Neural cell (in vitro differentiated cells): ENCODE data around the gene MEP1A. TPM values are rescaled to one million over a fixed set of nuclear protein-coding genes. Genes with fewer than 3 reads are reported as not detected.
"Not testable (repeated sequence)": the region's sequence is repeated elsewhere in the genome, so short reads cannot be mapped to it uniquely, and the experiment has no call there.

Experiments
- H2AFZ ChIP-seq: fragments of 200-600, 300-800 bp; sonication (generic), shearing (Covaris generic); 2 replicates; pipeline ENCODE4 v1.6.0; 2014; ENCODE audit warnings: low read depth, mild to moderate bottlenecking, antibody characterized with exemption, low read length, moderate library complexity
- H3F3A ChIP-seq: fragments of 200-600 bp; shearing (Covaris generic); 2 replicates; pipeline ENCODE4 v1.6.1; 2016; ENCODE audit warnings: mild to moderate bottlenecking, moderate library complexity, mixed read lengths, antibody characterized with exemption, low read length; ENCODE audit not compliant: insufficient read depth, poor library complexity, severe bottlenecking
- H3K27ac ChIP-seq: fragments of 200-600, 300-800 bp; sonication (generic), shearing (Covaris generic); 2 replicates; pipeline ENCODE4 v1.5.1; 2014; ENCODE audit warnings: mild to moderate bottlenecking, low read length, moderate library complexity
- H3K27me3 ChIP-seq: fragments of 300-800, 200-600 bp; sonication (generic), shearing (Covaris generic); 2 replicates; pipeline ENCODE4 v1.6.0; 2014; ENCODE audit warnings: mild to moderate bottlenecking, low read depth, low read length, moderate library complexity; ENCODE audit not compliant: insufficient read depth
- H3K36me3 ChIP-seq: fragments of 300-800, 200-600 bp; sonication (generic), shearing (Covaris generic); 2 replicates; pipeline ENCODE4 v1.5.1; 2014; ENCODE audit warnings: mild to moderate bottlenecking, antibody characterized with exemption, low read length, moderate library complexity; ENCODE audit not compliant: insufficient read depth
- H3K4me2 ChIP-seq: fragments of 300-800, 200-600 bp; sonication (generic), shearing (Covaris generic); 2 replicates; pipeline ENCODE4 v1.6.0; 2014; ENCODE audit warnings: mild to moderate bottlenecking, low read length
- H3K4me3 ChIP-seq: fragments of 300-800, 200-600 bp; sonication (generic), shearing (Covaris generic); 2 replicates; pipeline ENCODE4 v1.5.1; 2014; ENCODE audit warnings: mild to moderate bottlenecking, low read length, moderate library complexity
- H3K79me2 ChIP-seq: fragments of 200-600 bp; shearing (Covaris generic); replicated peaks from 2 replicates; pipeline ENCODE4 v1.6.0; 2014; ENCODE audit warnings: mild to moderate bottlenecking, low read length, moderate library complexity; ENCODE audit not compliant: insufficient read depth
- H3K9ac ChIP-seq: fragments of 300-800, 200-600 bp; sonication (generic), shearing (Covaris generic); 2 replicates; pipeline ENCODE4 v1.6.1; 2016; ENCODE audit warnings: mild to moderate bottlenecking, low read length, mixed read lengths
- H3K9me2 ChIP-seq: fragments of 200-600 bp; shearing (Covaris generic); 2 replicates; pipeline ENCODE4 v1.6.1; 2016; ENCODE audit warnings: mild to moderate bottlenecking, low read length, mixed read lengths; ENCODE audit not compliant: insufficient read depth
- H3K9me3 ChIP-seq: fragments of 200-600, 300-800 bp; sonication (generic), shearing (Covaris generic); 2 replicates; pipeline ENCODE4 v1.6.1; 2016; ENCODE audit warnings: mild to moderate bottlenecking, mixed run types, low read length, moderate library complexity, mixed read lengths
- H4K20me1 ChIP-seq: fragments of 200-600 bp; shearing (Covaris generic); 2 replicates; pipeline ENCODE4 v1.6.1; 2016; ENCODE audit warnings: mild to moderate bottlenecking, mixed run types; ENCODE audit not compliant: insufficient read depth
- CTCF ChIP-seq: fragments of 450-650 bp; IDR thresholded peaks from 2 replicates; pipeline ENCODE4 v1.5.1; 2014; ENCODE audit warnings: antibody characterized with exemption, mild to moderate bottlenecking, moderate library complexity; ENCODE audit not compliant: poor library complexity, severe bottlenecking
- EP300 ChIP-seq: fragments of 450-650 bp; conservative IDR thresholded peaks from 2 replicates; pipeline ENCODE4 v1.6.1; 2014; ENCODE audit warnings: antibody characterized with exemption, mild to moderate bottlenecking, moderate library complexity; ENCODE audit not compliant: poor library complexity, severe bottlenecking
- EZH2 ChIP-seq: fragments of 200-600, 300-800 bp; shearing (Covaris generic), sonication (generic); IDR thresholded peaks from 2 replicates; pipeline ENCODE4 v1.6.1; 2014; ENCODE audit warnings: antibody characterized with exemption, low read length, borderline replicate concordance, mild to moderate bottlenecking; ENCODE audit not compliant: insufficient read depth, poor library complexity, severe bottlenecking
- MXI1 ChIP-seq: fragments of 450-650 bp; conservative IDR thresholded peaks from 2 replicates; pipeline ENCODE4 v1.6.1; 2014; ENCODE audit warnings: antibody characterized with exemption, mild to moderate bottlenecking; ENCODE audit not compliant: poor library complexity, severe bottlenecking
- POLR2AphosphoS5 ChIP-seq: IDR thresholded peaks from 2 replicates; pipeline ENCODE4 v1.6.1; 2012
- RAD21 ChIP-seq: fragments of 450-650 bp; conservative IDR thresholded peaks from 2 replicates; pipeline ENCODE4 v1.6.1; 2014; ENCODE audit warnings: antibody characterized with exemption, mild to moderate bottlenecking, moderate library complexity
- REST ChIP-seq: IDR thresholded peaks from 2 replicates; pipeline ENCODE4 v1.6.1; 2012; ENCODE audit warnings: borderline replicate concordance
- SMC3 ChIP-seq: fragments of 450-650 bp; conservative IDR thresholded peaks from 2 replicates; pipeline ENCODE4 v1.6.1; 2014; ENCODE audit warnings: antibody characterized with exemption, mild to moderate bottlenecking, moderate library complexity; ENCODE audit not compliant: poor library complexity
- TAF1 ChIP-seq: IDR thresholded peaks from 2 replicates; pipeline ENCODE4 v1.6.1; 2012; ENCODE audit warnings: low read depth
- polyA plus RNA-seq: library from polyadenylated mRNA; depleted of rRNA; stranded (reverse); fragments of >200 nt; gene quantifications from 2 replicates; pipeline ENCODE4 v1.2.3, GENCODE V29; 2014

MEP1A gene
- polyA plus RNA-seq, 1 donor from 2014 or later, result not detected

GRCh38 chr6:46855966-46856365, 62.8 kb downstream of the MEP1A start:
- not testable (repeated sequence) for H3F3A ChIP-seq, H3K9me2 ChIP-seq, H3K9me3 ChIP-seq, H4K20me1 ChIP-seq, H3K27me3 ChIP-seq, H3K27ac ChIP-seq, H3K36me3 ChIP-seq, H3K79me2 ChIP-seq, H2AFZ ChIP-seq, H3K4me2 ChIP-seq, H3K9ac ChIP-seq, H3K4me3 ChIP-seq
- TF ChIP-seq CTCF, result peak; percentile 44

- no peaks in the 10 kb centered on the region for H3K36me3 ChIP-seq
- no peaks in the 10 kb centered on the region for H4K20me1 ChIP-seq
- no peak overlapping the region for H3K9ac ChIP-seq
- no peaks in the 10 kb centered on the region for H3K9me2 ChIP-seq
- H3K4me2 ChIP-seq, result no peak overlapping the region
- H2AFZ ChIP-seq, result no peak overlapping the region
- no peaks in the 10 kb centered on the region for H3F3A ChIP-seq
- H3K4me3 ChIP-seq, result no peak overlapping the region
- H3K9me3 ChIP-seq, result no peaks in the 10 kb centered on the region
- no peak overlapping the region for H3K27ac ChIP-seq
- no peaks in the 10 kb centered on the region for H3K27me3 ChIP-seq
- TF ChIP-seq REST (no peak), EZH2 (no peak), TAF1 (no peak), EP300 (no peak), SMC3 (no peak), RAD21 (no peak), CTCF (no peak), MXI1 (no peak), POLR2AphosphoS5 (no peak)
- no peaks in the 10 kb centered on the region for H3K79me2 ChIP-seq
Measured at GRCh38 chr6:46862381-46862780, 69.2 kb downstream of the MEP1A start.
